K562 (cell line): Measurements from ENCODE around the gene TIMM23. TPM values are rescaled to one million over a fixed set of nuclear protein-coding genes. Genes with fewer than 3 reads are reported as not detected.

Experiments
- CBFA2T2 ChIP-seq: fragments of 450-650 bp; conservative IDR thresholded peaks from 2 replicates; pipeline ENCODE4 v1.6.1; 2017; ENCODE audit warnings: mild to moderate bottlenecking
- ESRRA ChIP-seq: fragments of 450-650 bp; IDR thresholded peaks from 2 replicates; pipeline ENCODE4 v1.6.1; 2014; ENCODE audit warnings: low read depth, mild to moderate bottlenecking, moderate library complexity, borderline replicate concordance
- GATAD2A ChIP-seq: fragments of 450-650 bp; IDR thresholded peaks from 2 replicates; pipeline ENCODE4 v1.6.1; 2017
- KLF6 ChIP-seq: fragments of 250-450 bp; sonication (Bioruptor Pico); IDR thresholded peaks from 2 replicates; pipeline ENCODE4 v1.4.0; 2020; ENCODE audit warnings: mild to moderate bottlenecking, moderate library complexity, borderline replicate concordance
- NEUROD1 ChIP-seq: fragments of 150-350 bp; IDR thresholded peaks from 2 replicates; pipeline ENCODE4 v1.6.1; 2014; ENCODE audit warnings: borderline replicate concordance, low read length, low read depth; ENCODE audit not compliant: partially characterized antibody
- RAD51 ChIP-seq: fragments of 450-650 bp; IDR thresholded peaks from 2 replicates; pipeline ENCODE4 v1.7.1; 2016; ENCODE audit warnings: low read depth, mild to moderate bottlenecking, borderline replicate concordance
- SNRNP70 ChIP-seq: fragments of 200-400 bp; formaldehyde crosslinking; optimal IDR thresholded peaks from 2 replicates; pipeline ENCODE3; 2017; ENCODE audit warnings: low read depth, low read length
- TARDBP ChIP-seq: fragments of 450-650 bp; IDR thresholded peaks from 2 replicates; pipeline ENCODE4 v1.6.1; 2016
- TEAD4 ChIP-seq, 2 experiments: sonication (generic) in 1 of 2; formaldehyde crosslinking in 1 of 2; IDR thresholded peaks; 2 replicates each; pipeline versions ENCODE4 v1.6.1 to v1.8.0; 2012 to 2022; ENCODE audit warnings: borderline replicate concordance in 1 of 2, inconsistent platforms in 1 of 2, low read length in 1 of 2, mild to moderate bottlenecking in 1 of 2, missing genetic modification reagents in 1 of 2
- ZFX ChIP-seq: sonication (generic); formaldehyde crosslinking; IDR thresholded peaks from 2 replicates; pipeline ENCODE4 v1.8.0; 2022; ENCODE audit warnings: mild to moderate bottlenecking, missing genetic modification reagents, moderate library complexity
- ZKSCAN8 ChIP-seq: fragments of 200-800 bp; sonication (Bioruptor generic); IDR thresholded peaks from 2 replicates; pipeline ENCODE4 v1.6.1; 2016; ENCODE audit warnings: missing genetic modification characterization, missing compliant biosample characterization
- ZNF408 ChIP-seq: fragments of 250-450 bp; sonication (Bioruptor Pico); IDR thresholded peaks from 2 replicates; pipeline ENCODE4 v1.4.0; 2020; ENCODE audit warnings: low read depth, mild to moderate bottlenecking, moderate library complexity
- polyA plus RNA-seq, 8 experiments: library from polyadenylated mRNA; depleted of rRNA in 4 of 8; stranded (reverse) in 5 of 8; unstranded in 3 of 8; fragments of >200 nt; fragmentation: Nextera tagmentation in 2 of 8; fragmentation: Illumina TruSeq in 1 of 8; extraction: Ambion mirVana in 2 of 8; extraction: Trizol in 1 of 8; gene quantifications; 2 replicates each; pipeline versions ENCODE4 v1.2.1 to v1.2.3, GENCODE V29; 2011 to 2014; ENCODE audit warnings: inconsistent platforms in 1 of 8, missing spikeins in 1 of 8
- total RNA-seq, 7 experiments: library from RNA; depleted of rRNA in 6 of 7; stranded (reverse); fragments of >200 nt in 6 of 7; fragmentation: Illumina TruSeq in 2 of 7; extraction: Trizol in 2 of 7; gene quantifications; 2 replicates each; pipeline versions ENCODE4 v1.2.1 to v1.2.3, GENCODE V29; 2011 to 2021; ENCODE audit warnings: low replicate concordance in 1 of 7
- TF ChIP-seq, protein P1 (sequence below), 2 experiments: fragments of 450-650 bp; IDR thresholded peaks; 2 replicates each; pipeline ENCODE4 v1.6.1; 2016
- TF ChIP-seq, protein P2 (sequence below), 2 experiments: fragments of 150-350 bp in 1 of 2; IDR thresholded peaks; 2 replicates each; pipeline ENCODE4 v1.6.1; 2012 to 2016; ENCODE audit warnings: low read depth in 2 of 2, low read length in 2 of 2, mild to moderate bottlenecking in 1 of 2, moderate library complexity in 1 of 2
- TF ChIP-seq, protein P3 (sequence below): IDR thresholded peaks from 2 replicates; pipeline ENCODE4 v1.6.1; 2016; ENCODE audit warnings: missing genetic modification characterization, missing compliant biosample characterization
- TF ChIP-seq, protein P4 (sequence below), 2 experiments: fragments of 450-650 bp; IDR thresholded peaks; 2 replicates each; pipeline ENCODE4 v1.6.1; 2018; ENCODE audit warnings: mild to moderate bottlenecking in 2 of 2, low read depth in 1 of 2; ENCODE audit not compliant: partially characterized antibody in 2 of 2

The TIMM23 gene
- total and polyA plus RNA-seq, 9 of the 15 experiments (the other 6 are each of a cell fraction or from before 2014, with no cell fraction given) = 148 to 280 (median 183) TPM

DNA sequence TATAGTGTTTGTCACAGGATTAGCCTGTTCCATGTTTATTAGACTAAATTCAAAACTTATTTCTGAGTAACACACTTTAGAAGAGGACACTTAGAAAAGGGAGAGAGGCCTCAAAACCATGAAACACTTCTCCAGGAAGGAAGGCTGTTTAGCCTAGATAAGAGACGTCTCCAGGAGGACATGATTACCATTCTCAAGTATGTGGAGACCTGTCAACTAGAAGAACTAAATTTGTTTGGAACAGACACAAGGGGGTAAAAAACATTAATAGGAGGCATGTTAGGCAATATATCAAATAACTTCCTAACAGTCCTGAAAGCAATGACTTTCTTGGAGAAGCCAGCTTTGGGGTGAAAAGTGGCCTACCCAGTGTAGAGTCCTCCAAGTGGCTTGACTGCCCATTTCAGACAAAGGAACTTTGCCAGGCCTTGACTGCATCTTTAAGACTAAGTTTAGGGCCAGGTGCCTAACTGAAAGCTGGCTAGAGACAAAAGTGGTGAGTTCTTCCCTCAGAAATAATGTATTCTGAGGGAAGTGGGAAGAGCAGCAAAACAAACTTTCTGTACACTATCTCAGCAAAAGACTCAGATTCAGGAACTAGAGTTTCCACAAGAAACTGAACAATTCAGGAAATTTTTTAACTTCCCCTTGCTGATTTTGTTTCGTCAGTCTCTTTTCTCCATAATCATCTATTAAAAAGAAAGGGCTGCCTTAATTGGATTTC lies 46.3 kb downstream of the TIMM23 start (continued):
- TF ChIP-seq, protein P1, sequence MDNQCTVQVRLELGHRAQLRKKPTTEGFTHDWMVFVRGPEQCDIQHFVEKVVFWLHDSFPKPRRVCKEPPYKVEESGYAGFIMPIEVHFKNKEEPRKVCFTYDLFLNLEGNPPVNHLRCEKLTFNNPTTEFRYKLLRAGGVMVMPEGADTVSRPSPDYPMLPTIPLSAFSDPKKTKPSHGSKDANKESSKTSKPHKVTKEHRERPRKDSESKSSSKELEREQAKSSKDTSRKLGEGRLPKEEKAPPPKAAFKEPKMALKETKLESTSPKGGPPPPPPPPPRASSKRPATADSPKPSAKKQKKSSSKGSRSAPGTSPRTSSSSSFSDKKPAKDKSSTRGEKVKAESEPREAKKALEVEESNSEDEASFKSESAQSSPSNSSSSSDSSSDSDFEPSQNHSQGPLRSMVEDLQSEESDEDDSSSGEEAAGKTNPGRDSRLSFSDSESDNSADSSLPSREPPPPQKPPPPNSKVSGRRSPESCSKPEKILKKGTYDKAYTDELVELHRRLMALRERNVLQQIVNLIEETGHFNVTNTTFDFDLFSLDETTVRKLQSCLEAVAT (IDR thresholded peaks at IDR 0.05) = peak in 1 of 2 experiments; percentile 36; a peak in 2 of 4 replicates
- TF ChIP-seq SNRNP70 (no peak), NEUROD1 (peak; percentile 66), TARDBP (no peak), ZNF408 (no peak), ZKSCAN8 (CRISPR knock-in tag) (no peak), ZFX (0 out of 2 replicates have a peak, but pooled peaks have one; percentile 21), CBFA2T2 (peak; percentile 88), KLF6 (no peak), ESRRA (no peak), RAD51 (no peak), TEAD4 (IDR thresholded peaks at IDR 0.05; ENCODE audit: low read length) (peak; percentile 96), TEAD4 (CRISPR knock-in tag; IDR thresholded peaks at IDR 0.05; ENCODE audit: borderline replicate concordance) (no peak), GATAD2A (0 out of 2 replicates have a peak, but pooled peaks have one; percentile 31)
- TF ChIP-seq, protein P2, sequence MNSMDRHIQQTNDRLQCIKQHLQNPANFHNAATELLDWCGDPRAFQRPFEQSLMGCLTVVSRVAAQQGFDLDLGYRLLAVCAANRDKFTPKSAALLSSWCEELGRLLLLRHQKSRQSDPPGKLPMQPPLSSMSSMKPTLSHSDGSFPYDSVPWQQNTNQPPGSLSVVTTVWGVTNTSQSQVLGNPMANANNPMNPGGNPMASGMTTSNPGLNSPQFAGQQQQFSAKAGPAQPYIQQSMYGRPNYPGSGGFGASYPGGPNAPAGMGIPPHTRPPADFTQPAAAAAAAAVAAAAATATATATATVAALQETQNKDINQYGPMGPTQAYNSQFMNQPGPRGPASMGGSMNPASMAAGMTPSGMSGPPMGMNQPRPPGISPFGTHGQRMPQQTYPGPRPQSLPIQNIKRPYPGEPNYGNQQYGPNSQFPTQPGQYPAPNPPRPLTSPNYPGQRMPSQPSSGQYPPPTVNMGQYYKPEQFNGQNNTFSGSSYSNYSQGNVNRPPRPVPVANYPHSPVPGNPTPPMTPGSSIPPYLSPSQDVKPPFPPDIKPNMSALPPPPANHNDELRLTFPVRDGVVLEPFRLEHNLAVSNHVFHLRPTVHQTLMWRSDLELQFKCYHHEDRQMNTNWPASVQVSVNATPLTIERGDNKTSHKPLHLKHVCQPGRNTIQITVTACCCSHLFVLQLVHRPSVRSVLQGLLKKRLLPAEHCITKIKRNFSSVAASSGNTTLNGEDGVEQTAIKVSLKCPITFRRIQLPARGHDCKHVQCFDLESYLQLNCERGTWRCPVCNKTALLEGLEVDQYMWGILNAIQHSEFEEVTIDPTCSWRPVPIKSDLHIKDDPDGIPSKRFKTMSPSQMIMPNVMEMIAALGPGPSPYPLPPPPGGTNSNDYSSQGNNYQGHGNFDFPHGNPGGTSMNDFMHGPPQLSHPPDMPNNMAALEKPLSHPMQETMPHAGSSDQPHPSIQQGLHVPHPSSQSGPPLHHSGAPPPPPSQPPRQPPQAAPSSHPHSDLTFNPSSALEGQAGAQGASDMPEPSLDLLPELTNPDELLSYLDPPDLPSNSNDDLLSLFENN (IDR thresholded peaks at IDR 0.05; ENCODE audit: low read depth in 2 of 2, low read length in 2 of 2) = peak in 1 of 2 experiments; percentile 73; a peak in 2 of 4 replicates
- TF ChIP-seq, protein P3, sequence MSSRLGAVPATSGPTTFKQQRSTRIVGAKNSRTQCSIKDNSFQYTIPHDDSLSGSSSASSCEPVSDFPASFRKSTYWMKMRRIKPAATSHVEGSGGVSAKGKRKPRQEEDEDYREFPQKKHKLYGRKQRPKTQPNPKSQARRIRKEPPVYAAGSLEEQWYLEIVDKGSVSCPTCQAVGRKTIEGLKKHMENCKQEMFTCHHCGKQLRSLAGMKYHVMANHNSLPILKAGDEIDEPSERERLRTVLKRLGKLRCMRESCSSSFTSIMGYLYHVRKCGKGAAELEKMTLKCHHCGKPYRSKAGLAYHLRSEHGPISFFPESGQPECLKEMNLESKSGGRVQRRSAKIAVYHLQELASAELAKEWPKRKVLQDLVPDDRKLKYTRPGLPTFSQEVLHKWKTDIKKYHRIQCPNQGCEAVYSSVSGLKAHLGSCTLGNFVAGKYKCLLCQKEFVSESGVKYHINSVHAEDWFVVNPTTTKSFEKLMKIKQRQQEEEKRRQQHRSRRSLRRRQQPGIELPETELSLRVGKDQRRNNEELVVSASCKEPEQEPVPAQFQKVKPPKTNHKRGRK = no peak
- TF ChIP-seq, protein P4, sequence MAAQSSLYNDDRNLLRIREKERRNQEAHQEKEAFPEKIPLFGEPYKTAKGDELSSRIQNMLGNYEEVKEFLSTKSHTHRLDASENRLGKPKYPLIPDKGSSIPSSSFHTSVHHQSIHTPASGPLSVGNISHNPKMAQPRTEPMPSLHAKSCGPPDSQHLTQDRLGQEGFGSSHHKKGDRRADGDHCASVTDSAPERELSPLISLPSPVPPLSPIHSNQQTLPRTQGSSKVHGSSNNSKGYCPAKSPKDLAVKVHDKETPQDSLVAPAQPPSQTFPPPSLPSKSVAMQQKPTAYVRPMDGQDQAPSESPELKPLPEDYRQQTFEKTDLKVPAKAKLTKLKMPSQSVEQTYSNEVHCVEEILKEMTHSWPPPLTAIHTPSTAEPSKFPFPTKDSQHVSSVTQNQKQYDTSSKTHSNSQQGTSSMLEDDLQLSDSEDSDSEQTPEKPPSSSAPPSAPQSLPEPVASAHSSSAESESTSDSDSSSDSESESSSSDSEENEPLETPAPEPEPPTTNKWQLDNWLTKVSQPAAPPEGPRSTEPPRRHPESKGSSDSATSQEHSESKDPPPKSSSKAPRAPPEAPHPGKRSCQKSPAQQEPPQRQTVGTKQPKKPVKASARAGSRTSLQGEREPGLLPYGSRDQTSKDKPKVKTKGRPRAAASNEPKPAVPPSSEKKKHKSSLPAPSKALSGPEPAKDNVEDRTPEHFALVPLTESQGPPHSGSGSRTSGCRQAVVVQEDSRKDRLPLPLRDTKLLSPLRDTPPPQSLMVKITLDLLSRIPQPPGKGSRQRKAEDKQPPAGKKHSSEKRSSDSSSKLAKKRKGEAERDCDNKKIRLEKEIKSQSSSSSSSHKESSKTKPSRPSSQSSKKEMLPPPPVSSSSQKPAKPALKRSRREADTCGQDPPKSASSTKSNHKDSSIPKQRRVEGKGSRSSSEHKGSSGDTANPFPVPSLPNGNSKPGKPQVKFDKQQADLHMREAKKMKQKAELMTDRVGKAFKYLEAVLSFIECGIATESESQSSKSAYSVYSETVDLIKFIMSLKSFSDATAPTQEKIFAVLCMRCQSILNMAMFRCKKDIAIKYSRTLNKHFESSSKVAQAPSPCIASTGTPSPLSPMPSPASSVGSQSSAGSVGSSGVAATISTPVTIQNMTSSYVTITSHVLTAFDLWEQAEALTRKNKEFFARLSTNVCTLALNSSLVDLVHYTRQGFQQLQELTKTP (IDR thresholded peaks at IDR 0.05; ENCODE audit: low read depth in 1 of 2, partially characterized antibody in 2 of 2) = peak in 1 of 2 experiments; percentile 58
